HL-60 (cell line): ENCODE data around the gene LRP2.
"Not testable (repeated sequence)": the region's sequence is repeated elsewhere in the genome, so short reads cannot be mapped to it uniquely, and the experiment has no call there.

Source experiments
- DNase-seq, 2 experiments: peaks; one replicate each; pipeline ENCODE4 v3.0.0-alpha.2; 2010 to 2020; ENCODE audit warnings: low read depth in 1 of 2, low spot score in 1 of 2
- H3K27ac ChIP-seq: fragments of 250-450 bp; sonication (Bioruptor Pico); replicated peaks from 2 replicates; pipeline ENCODE4 v1.5.1; 2020; ENCODE audit warnings: mild to moderate bottlenecking, moderate library complexity
- H3K27me3 ChIP-seq: fragments of 250-450 bp; sonication (Bioruptor Pico); 2 replicates; pipeline ENCODE4 v1.5.1; 2021; ENCODE audit warnings: mild to moderate bottlenecking, moderate library complexity; ENCODE audit not compliant: insufficient read depth, poor library complexity, severe bottlenecking
- H3K4me3 ChIP-seq: replicated peaks from 2 replicates; pipeline ENCODE4 v1.5.1; 2011; ENCODE audit warnings: mild to moderate bottlenecking, control low read depth, low read length; ENCODE audit not compliant: insufficient read depth
- GABPA ChIP-seq: IDR thresholded peaks from 2 replicates; pipeline ENCODE4 v1.6.1; 2012; ENCODE audit warnings: low read depth
- POLR2AphosphoS5 ChIP-seq: IDR thresholded peaks from 2 replicates; pipeline ENCODE4 v1.6.1; 2012; ENCODE audit warnings: low read depth
- SPI1 ChIP-seq: IDR thresholded peaks from 2 replicates; pipeline ENCODE4 v1.6.1; 2012; ENCODE audit warnings: low read depth, mild to moderate bottlenecking, borderline replicate concordance
- TF ChIP-seq, protein P1 (sequence below): IDR thresholded peaks from one replicate; pipeline ENCODE4 v1.5.1; 2011; ENCODE audit warnings: low read length, control low read depth, inconsistent platforms; ENCODE audit not compliant: insufficient read depth
- TF ChIP-seq, protein P2 (sequence below): IDR thresholded peaks from 2 replicates; pipeline ENCODE4 v1.6.1; 2012; ENCODE audit warnings: low read depth; ENCODE audit not compliant: insufficient replicate concordance

LRP2 gene

DNA sequence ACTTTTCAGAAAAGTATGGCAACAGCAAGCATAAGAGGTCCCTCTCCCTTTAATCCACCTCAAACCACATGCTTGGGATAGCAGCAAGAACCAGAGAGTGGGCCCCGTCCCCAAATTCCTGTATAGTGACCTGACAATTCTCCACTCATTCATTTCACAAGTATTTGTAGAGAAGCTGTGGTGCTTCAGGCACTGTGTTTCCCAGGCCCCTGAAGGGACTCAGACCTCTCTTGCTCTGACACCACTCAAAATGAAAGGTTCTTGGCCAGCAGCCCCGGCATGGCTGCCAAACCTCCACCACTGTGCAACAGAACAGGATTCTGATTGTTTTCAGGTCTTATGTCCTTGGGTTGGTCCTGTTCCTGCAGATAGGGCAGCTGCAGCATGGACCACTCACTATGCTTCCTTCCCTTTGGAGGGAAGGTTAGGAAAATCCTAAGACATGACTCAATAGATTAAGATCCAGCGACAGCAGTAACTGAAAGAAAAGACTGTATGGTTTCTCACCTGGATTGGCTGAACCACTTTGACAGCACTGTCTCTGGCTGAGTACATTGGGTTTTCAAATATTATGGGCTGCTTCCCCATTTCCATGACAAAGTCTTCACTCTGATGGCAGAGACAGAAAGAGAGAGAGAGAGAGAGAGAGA is 225.3 kb downstream of the LRP2 start:
- no peak overlapping the region for H3K4me3 ChIP-seq
- DNase-seq: no peak
- no peak overlapping the region for H3K27ac ChIP-seq
- TF ChIP-seq SPI1 (no peak), GABPA (no peak), POLR2AphosphoS5 (no peak)
- TF ChIP-seq, protein P1, sequence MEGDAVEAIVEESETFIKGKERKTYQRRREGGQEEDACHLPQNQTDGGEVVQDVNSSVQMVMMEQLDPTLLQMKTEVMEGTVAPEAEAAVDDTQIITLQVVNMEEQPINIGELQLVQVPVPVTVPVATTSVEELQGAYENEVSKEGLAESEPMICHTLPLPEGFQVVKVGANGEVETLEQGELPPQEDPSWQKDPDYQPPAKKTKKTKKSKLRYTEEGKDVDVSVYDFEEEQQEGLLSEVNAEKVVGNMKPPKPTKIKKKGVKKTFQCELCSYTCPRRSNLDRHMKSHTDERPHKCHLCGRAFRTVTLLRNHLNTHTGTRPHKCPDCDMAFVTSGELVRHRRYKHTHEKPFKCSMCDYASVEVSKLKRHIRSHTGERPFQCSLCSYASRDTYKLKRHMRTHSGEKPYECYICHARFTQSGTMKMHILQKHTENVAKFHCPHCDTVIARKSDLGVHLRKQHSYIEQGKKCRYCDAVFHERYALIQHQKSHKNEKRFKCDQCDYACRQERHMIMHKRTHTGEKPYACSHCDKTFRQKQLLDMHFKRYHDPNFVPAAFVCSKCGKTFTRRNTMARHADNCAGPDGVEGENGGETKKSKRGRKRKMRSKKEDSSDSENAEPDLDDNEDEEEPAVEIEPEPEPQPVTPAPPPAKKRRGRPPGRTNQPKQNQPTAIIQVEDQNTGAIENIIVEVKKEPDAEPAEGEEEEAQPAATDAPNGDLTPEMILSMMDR: no peak
- TF ChIP-seq, protein P2, sequence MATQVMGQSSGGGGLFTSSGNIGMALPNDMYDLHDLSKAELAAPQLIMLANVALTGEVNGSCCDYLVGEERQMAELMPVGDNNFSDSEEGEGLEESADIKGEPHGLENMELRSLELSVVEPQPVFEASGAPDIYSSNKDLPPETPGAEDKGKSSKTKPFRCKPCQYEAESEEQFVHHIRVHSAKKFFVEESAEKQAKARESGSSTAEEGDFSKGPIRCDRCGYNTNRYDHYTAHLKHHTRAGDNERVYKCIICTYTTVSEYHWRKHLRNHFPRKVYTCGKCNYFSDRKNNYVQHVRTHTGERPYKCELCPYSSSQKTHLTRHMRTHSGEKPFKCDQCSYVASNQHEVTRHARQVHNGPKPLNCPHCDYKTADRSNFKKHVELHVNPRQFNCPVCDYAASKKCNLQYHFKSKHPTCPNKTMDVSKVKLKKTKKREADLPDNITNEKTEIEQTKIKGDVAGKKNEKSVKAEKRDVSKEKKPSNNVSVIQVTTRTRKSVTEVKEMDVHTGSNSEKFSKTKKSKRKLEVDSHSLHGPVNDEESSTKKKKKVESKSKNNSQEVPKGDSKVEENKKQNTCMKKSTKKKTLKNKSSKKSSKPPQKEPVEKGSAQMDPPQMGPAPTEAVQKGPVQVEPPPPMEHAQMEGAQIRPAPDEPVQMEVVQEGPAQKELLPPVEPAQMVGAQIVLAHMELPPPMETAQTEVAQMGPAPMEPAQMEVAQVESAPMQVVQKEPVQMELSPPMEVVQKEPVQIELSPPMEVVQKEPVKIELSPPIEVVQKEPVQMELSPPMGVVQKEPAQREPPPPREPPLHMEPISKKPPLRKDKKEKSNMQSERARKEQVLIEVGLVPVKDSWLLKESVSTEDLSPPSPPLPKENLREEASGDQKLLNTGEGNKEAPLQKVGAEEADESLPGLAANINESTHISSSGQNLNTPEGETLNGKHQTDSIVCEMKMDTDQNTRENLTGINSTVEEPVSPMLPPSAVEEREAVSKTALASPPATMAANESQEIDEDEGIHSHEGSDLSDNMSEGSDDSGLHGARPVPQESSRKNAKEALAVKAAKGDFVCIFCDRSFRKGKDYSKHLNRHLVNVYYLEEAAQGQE: no peak
- H3K27me3 ChIP-seq: no peaks in the 10 kb centered on the region

DNA sequence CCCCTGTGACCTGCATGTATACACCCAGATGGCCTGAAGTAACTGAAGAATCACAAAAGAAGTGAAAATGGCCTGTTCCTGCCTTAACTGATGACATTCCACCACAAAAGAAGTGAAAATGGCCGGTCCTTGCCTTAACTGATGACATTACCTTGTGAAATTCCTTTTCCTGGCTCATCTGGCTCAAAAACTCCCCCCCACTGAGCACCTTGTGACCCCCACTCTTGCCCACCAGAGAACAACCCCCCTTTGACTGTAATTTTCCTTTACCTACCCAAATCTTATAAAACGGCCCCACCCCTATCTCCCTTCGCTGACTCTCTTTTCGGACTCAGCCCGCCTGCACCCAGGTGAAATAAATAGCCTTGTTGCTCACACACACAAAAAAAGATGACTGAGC is 225.9 kb downstream of the LRP2 start:
- H3K27ac ChIP-seq, H3K27me3 ChIP-seq, DNase-seq, H3K4me3 ChIP-seq: not testable (repeated sequence)

DNA sequence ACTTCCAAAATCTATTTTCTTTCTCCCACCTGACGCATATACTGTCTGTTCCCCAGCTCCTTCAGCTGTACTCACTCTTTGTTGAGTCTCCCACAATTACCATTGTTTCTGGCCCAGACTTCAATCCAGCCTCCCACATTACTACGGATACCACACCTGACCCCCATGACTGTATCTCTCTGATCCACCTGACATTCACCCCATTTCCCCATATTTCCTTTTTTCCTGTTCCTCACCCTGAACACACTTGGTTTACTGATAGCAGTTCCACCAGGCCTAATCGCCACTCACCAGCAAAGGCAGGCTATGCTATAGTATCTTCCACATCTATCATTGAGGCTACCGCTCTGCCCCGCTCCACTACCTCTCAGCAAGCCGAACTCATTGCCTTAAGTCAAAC is 228.1 kb downstream of the LRP2 start:
- not testable (repeated sequence) for H3K27me3 ChIP-seq, H3K27ac ChIP-seq, DNase-seq, H3K4me3 ChIP-seq

DNA sequence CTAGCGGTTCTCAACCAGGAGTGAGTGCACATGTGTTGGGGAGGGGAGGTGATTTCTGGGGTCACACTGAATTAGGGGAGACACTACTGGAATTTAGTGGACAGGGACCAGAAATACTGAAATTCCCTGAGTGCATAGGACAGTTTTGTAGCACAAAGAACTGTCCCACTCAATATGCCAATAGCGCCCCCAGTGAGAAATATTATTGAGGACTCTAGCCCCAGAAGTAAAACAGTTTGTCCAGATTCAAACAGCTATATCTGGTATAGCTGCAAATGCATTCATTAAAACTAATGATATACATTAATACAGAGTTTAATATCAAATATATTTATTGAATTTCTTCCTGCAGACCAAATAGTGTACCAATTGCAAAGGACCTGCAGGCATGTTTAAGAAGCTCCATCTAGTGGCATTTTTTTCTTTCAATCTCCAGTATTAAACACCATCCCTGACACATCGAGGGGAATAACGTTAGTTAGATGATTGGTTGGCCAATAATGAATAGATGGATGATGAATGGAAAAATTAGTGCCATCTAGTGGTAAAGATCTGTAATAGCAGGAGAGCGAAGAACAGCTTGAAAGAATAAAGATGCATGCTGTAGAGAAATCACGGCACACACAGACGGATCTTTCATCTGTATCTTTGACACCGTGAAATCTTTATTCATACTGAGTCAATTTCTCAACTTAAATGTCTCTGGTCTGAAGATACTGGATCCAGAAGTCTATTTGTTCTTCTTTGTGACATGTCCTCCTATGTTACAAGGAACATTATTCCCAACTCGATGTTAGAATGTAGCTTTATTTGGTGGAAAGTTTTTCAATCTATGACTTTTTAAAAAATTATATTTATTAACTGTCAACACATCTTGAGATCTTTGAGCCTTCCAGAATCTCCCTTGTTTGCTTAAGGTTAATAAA is 230.5 kb downstream of the LRP2 start:
- TF ChIP-seq, protein P1: peak; percentile 61
- TF ChIP-seq GABPA (no peak), SPI1 (no peak), POLR2AphosphoS5 (no peak)
- TF ChIP-seq, protein P2: no peak
- H3K27me3 ChIP-seq: no peaks in the 10 kb centered on the region
- H3K4me3 ChIP-seq: no peak overlapping the region
- peak in 1 of 2 experiments; percentile 45 for DNase-seq
- no peak overlapping the region for H3K27ac ChIP-seq
